ENCODE measurements around the gene RELL2. TPM values are rescaled to one million over a fixed set of nuclear protein-coding genes. Genes with fewer than 3 reads are reported as not detected.

RELL2 gene
- total RNA-seq, 1 experiment from 2014 or later: 9.8 TPM

GRCh38 chr5:141618804-141619554 lies 17.8 kb upstream of the RELL2 start, which contains the start of gene DIAPH1:
TSS of gene DIAPH1 (minus strand) at chr5:141619000. CDS start at chr5:141618914, 86 bp downstream.
- Mint-ChIP-seq H3K4me1 (peaks cover 39 to 45% of the 10 kb centered on the region in 2 experiments), H3K36me3 (ENCODE audit: insufficient read depth in 1 of 3, low read depth in 3 of 3) (peaks cover 8 to 34% (median 28%) of the 10 kb centered on the region in 3 experiments; a peak in 5 of 7 replicates), H3K4me3 (peak within 1 kb of the TSS; percentile 91 to 98), H3K9me3 (peaks cover 0 to 3% of the 10 kb centered on the region in 2 experiments; a peak in 1 of 5 replicates), H3K27ac (peak within 1 kb of the TSS; percentile 96 to 99 (median 96)), H3K27me3 (ENCODE audit: low read depth) (no peaks in the 10 kb centered on the region)
- no peak within 1 kb of the TSS for H2BK12ac ChIP-seq (ENCODE audit: insufficient read length, low read depth, low read length)
- H3K9ac ChIP-seq (ENCODE audit: extremely low read depth, insufficient read length, low read length): peak within 1 kb of the TSS; percentile 52
- WGBS (ENCODE audit: extremely low coverage, insufficient read length, low lambda C conversion rate): no CpG with 5 or more reads among the region's 70 CpGs
- peak; percentile 98 for DNase-seq
- no peaks in the 10 kb centered on the region for H3K27me3 ChIP-seq (ENCODE audit: insufficient read depth, low read length)
- H3K27ac ChIP-seq (ENCODE audit: insufficient read length, low read depth, low read length): no peak within 1 kb of the TSS
- no peak within 1 kb of the TSS for H3K18ac ChIP-seq (ENCODE audit: insufficient read length, low read depth, low read length)
- no peak within 1 kb of the TSS for H3T11ph ChIP-seq (ENCODE audit: low read length)
- H2BK20ac ChIP-seq (ENCODE audit: low read depth, low read length, poor library complexity, severe bottlenecking): no peak within 1 kb of the TSS
- no peak within 1 kb of the TSS for H2BK120ac ChIP-seq (ENCODE audit: low read depth, low read length, poor library complexity, severe bottlenecking)
- H2BK15ac ChIP-seq (ENCODE audit: low read depth, low read length): no peak within 1 kb of the TSS
- TF ChIP-seq CTCF (conservative IDR thresholded peaks at IDR 0.05): peak; percentile 99
- no peak within 1 kb of the TSS for H3K4ac ChIP-seq (ENCODE audit: low read depth, low read length)
- no peaks in the 10 kb centered on the region for H3K4me1 ChIP-seq (ENCODE audit: insufficient read depth, low read length)
- H3K23ac ChIP-seq (ENCODE audit: insufficient read length, low read depth, low read length): no peak within 1 kb of the TSS
- H4K20me1 ChIP-seq (ENCODE audit: control insufficient read depth, insufficient read depth, insufficient read length): no peaks in the 10 kb centered on the region
- H3K23me2 ChIP-seq (ENCODE audit: insufficient read length, low read depth, low read length, poor library complexity, severe bottlenecking): no peaks in the 10 kb centered on the region
- H4K91ac ChIP-seq (ENCODE audit: insufficient read length, low read depth, low read length): no peak within 1 kb of the TSS
- H3K56ac ChIP-seq (ENCODE audit: insufficient read length, low read depth, low read length): no peak within 1 kb of the TSS
- no peaks in the 10 kb centered on the region for H3K9me3 ChIP-seq (ENCODE audit: control insufficient read depth, low read depth, low read length)
- H3K79me1 ChIP-seq (ENCODE audit: insufficient read depth, low read depth, low read length, poor library complexity, severe bottlenecking): no peaks in the 10 kb centered on the region
- no peak within 1 kb of the TSS for H4K8ac ChIP-seq (replicated peaks; ENCODE audit: insufficient read length, low read depth, low read length)
- no peak within 1 kb of the TSS for H2AK5ac ChIP-seq (ENCODE audit: insufficient read length, low read length)
- H3K14ac ChIP-seq (ENCODE audit: insufficient read depth, low read length): no peak within 1 kb of the TSS; the same call in 1 of the 2 replicates
- H3K4me2 ChIP-seq (ENCODE audit: insufficient read depth, insufficient read length, low read length): peak within 1 kb of the TSS; percentile 86
- H2BK5ac ChIP-seq (ENCODE audit: insufficient read length, low read length): no peak within 1 kb of the TSS
- no peak within 1 kb of the TSS for H2AFZ ChIP-seq (ENCODE audit: low read length)
- peaks cover 13% of the 10 kb centered on the region; the same call in 1 of the 2 replicates for H3K79me2 ChIP-seq (ENCODE audit: insufficient read depth, low read length)
- H4K5ac ChIP-seq (ENCODE audit: insufficient read length, low read depth, low read length): no peak within 1 kb of the TSS
